HG02981 (cell line): ENCODE data around the gene FRMD4B.

Experiments used
- ATAC-seq: cut with Tn5 transposase; IDR thresholded peaks from one replicate; pipeline ENCODE4 v1.9.1; 2021; ENCODE audit warnings: mild to moderate bottlenecking, moderate library complexity; ENCODE audit not compliant: unreplicated experiment

Gene FRMD4B

DNA sequence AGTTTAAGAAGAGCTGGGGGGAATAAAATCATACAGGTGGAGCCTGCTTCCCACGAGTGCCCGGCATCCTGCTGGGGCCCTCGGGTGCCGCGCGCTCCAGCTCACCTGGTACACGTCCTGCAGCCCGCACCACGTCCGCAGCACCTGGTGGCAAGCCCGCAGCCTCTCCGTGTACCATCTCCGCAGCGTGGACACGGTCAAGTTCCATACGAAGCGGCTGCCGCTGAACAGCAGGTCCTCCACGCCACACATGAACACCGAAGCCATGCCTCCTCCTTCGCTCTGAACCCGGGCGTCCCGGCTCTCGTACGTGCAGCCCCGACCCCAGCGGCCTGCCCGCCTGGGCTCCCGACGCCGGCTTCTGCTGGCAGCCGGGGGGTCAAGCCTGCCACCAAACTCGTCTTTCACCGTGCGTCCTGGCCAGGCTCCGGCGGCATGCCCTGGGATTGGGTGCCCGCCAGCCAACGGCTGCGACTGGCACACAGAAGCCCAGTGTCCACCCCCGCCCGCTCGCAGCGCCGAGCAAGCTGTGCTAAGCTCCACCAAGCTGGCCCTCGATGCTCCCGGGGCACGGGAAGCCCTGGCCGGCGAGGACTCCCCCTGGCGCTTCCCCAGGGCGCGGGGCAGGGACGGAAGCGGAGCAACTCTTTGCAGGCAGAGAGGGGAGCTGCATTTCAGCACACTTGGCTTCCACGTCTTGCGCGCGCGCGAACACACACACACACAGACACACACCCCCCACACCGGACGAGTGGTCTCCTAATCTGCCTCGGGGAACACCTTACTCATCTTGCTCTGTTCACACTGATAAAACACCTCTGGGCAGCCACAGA, at the start of gene FRMD4B:
Gene FRMD4B, minus strand, starts transcription at position 366 of the 833 bp plus-strand sequence. Its CDS starts 99 bp downstream, at position 267.
- ATAC-seq, result no peak

DNA sequence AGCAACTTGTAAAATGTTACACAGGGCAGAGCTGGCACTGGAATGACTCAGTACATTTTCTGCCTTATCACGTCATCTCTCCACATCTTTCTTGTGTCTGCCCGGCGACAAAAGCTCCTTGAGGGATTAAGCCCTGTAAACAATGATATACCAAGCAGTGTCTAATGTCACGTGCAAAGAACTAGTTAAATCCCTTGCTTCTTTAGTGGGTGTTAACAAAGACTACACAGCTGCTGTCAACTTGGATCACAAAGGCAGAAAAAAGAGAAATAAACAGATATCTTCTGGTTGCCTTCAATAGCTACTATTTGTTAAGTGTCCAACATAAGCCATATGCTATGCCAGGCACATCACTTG, 48.1 kb upstream of the FRMD4B start:
- no peak for ATAC-seq

DNA sequence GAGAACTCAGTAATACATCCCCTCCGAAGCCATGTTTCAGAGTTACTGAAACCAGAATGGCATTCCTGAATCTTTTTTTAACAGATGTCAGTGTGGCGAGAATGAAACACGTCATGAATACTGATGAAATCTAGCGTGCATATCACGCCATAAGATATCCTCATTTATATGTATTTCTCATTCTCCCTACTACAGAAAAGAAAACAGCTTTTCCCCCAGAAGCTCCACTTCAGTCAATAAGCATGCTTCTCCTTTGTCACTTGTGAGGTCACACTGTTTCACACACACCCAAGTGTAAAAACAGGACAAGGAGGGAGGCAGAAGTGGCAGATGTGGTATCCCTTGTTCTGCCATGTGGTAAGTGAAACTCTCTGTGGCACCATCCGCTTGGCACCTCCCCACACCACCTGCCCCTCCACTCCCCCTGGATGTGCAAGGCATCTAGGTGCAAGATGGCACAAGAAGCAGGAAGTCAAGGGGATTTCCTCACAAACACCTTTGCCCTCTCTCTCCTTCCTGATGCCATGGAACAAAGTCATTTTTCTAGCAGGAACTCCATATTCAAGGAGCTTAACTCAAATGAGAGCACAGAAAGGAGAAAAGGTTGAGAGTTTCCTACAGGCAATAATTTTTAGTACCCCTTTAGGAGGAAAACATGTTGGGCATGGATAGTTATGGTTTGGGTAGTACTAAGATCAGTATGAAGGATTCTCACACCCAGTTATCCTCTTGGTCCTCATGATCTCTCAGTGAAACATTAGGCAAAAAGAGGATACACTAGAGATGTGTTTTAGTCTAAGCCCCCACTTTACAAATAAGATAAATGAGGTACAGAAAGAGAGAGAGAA, 47.5 kb upstream of the FRMD4B start:
- ATAC-seq, result no peak

DNA sequence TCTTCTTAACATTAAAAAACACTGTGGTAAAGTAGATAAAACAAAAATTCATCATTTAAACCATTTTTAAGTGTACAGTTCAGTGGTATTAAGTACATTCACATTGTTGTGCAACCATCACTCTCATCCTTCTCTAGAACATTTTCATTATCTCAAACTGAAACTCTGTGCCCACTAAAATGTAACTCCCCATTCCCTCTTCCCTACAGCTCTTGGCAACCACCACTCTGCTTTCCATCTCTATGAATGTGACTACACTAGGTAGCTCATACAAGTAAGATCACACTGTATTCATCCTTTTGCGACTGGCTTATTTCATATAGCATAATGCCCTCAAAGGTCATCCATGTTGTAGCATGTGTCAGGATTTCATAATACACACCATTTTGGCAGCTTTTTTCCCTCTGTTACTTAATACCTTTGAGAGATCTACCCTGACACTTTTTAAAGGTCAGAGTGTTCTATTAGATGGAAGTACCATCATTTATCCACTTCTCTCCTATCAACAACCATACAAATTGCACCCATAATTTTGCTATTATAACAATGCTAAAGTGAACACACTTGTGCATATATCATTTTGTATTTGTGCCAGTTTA, 42.9 kb upstream of the FRMD4B start:
- ATAC-seq, result no peak

DNA sequence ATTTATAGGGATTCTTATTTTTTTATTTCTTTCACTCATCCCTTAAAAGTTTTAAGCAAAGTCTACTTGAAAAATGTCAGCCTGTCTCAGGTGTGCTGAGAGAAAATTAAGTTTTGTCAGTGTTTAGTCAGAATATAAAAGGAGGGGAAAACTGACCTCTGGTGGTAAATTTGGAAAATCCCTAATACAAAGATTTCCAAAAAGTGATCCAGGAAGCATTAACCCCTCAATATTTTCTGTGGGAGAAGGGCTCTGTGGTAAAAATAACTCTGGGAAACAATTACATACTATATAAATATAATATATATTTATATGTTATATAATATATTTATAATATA, 41.0 kb upstream of the FRMD4B start:
- ATAC-seq, result no peak

DNA sequence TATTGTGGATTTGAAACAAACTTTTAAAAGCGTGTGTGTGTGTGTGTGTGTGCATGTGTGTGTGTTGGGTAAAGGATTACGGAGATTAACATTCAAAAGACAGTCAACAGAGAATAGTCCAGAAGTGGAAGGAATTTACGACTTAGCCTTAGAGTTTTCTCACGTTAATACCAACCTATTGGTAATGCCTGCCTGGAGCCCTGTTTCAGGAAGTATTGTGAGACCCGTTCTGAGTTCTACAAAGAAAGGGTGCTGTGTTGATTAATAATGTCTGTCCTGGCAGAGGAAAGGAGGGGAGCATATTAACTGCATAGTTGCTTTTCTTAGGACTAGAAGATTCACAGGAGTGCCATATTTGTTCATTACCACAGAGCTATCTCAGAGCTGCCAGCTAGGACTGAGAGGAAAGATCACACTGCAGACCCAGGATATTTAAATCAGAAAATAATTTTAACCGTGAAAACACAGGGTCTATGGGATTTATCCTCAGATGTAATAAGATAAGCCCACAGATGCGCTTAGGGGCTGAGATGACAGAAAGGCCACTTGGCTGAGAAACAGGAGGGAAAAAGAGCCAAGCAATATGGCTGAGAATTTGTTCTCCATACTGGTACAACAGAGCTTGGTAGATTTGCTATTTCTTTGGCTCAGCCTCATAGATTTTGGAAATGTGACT, 40.5 kb upstream of the FRMD4B start:
- ATAC-seq, result no peak

DNA sequence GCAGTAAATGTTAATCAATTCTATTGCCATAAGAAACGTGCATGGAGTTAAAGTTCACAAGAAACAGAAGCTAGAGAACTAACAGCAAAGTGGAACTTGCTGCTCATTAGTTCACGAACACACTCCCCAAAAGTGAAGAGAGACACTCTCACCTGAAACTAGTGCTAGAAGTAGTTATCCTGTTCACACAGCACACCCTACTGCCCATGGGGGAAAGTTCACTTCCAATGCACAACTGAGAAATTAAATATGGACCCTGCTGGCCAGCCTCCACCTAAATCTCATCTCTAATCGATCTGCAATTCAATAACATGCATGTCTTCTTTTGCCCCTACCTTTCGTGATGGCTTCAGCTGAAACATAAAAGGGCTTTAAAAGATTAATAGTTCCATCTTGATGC, 39.4 kb upstream of the FRMD4B start:
- peak; percentile 77 for ATAC-seq

DNA sequence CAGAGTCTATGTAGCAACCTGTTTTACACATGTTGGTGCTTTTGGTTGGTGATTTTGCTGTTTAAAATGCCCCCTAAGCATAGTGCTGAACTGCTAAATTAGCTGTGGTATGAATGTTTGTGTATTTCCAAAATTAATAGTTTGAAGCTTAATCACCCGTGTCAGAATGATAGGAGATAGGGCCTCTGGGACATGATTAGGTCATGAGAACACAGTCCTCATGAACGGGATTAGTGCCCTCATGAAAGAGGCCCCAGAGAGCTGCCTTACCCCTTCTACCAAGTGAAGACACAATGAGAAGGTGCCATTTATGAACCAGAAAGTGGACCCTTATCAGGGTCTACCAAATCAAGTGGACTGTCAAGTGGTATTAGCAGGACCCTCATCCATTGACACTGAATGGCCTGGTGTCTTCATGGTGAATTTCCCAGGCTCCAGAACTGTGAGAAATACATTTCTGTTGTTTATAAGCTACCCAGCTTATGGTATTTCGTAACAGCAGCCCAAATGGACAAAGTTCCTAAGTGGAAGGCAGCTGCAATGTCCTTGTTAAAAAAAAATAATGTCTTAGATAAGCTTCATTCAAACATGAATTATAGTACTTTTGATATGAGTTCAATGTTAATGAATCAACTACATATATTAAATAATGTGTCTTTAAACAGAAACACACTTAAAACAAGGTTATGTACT, 37.7 kb upstream of the FRMD4B start:
- no peak for ATAC-seq

DNA sequence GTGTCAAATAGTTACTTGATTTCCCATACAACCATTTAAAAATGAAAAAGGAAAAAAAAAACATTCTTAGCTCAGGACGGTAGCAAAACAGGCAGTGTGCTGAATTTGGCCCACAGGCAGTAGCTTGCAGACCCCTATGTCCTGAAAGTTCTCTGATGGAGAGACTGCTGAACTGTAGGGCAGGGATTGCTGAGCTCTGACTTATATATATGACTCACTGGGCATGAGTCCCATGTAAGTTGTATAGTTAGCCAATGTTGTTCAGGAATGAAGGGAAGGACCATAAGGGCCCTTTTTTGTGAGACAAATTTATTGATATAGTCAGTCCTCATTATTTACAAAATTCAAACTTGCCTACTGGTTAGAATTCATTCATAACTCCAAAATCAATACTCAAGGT, 36.9 kb upstream of the FRMD4B start:
- ATAC-seq, result no peak

DNA sequence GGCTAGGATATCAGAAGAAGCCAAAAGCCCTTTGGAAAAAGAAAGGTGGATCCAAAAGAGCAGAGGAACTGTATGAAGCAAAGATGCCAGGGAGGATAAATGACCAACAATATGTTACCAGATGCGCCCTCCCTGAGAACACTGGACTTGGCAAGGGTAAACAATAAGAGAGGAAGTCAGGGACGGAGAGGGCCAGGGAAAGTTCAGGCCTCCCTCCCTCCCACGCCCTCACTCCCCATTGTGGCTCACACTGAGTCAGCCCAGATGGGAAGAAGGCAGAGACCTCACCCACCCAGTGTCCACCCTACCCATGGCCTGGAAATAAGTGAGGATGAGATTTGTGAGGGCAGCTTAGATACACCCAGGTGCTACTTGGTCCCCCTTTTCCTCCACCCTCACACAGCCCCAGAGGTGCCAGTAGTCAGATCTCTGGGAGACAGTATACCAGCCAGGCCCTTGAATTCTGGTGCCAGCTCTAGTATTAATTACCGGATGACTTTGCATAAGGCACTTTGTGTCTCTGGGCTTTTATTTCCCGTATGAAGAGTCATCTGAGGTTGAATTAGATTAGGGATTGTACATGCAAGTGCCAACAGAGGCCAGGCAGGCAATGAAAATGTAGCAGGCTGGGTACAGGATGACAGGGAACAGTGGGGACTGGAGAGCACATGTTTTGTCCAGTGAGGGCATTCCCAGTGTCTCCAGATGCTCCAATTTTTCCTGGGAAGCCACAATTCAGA, 35.1 kb upstream of the FRMD4B start:
- no peak for ATAC-seq

DNA sequence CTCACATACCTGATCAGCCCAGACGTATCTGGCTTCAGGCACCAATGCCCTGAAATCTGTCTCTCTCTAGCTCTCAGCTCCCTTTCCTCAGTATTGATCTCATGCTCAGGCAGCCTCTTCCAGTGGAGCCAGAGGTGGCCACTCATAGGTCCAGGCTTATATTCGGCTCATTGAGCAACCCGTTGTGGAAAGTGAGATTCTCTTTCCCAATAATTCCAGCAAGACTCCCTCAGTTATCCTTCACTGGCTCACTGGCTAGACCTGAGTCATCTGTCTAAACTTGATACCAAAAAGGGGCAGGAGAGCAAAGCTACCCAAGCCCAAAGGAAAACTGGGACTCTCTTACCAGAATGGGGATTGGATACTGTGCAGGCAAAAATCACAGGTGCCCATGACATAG, 33.4 kb upstream of the FRMD4B start:
- no peak for ATAC-seq

DNA sequence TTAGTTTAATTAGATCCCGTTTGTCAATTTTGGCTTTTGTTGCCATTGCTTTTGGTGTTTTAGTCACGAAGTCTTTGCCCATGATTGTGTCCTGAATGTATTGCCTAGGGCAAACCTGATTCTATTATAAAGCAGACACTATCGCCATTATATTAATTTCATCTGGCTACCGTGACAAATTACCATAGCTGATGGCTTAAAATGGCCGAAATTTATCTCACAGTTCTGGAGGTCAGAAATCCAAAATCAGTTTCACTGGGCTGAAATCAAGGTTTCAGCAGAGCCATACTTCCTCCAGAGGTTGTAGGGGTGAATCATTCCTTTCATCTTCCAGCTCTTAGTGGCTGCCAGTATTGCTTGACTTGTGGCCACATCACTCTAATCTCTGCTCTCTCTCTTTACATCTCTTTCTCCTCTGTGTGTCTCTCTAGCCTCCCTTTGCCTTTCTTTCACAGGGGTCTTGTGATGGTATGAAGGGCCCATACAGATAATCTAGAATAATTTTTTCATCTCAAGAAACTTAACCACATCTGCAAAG, 31.7 kb upstream of the FRMD4B start:
- ATAC-seq, result no peak

DNA sequence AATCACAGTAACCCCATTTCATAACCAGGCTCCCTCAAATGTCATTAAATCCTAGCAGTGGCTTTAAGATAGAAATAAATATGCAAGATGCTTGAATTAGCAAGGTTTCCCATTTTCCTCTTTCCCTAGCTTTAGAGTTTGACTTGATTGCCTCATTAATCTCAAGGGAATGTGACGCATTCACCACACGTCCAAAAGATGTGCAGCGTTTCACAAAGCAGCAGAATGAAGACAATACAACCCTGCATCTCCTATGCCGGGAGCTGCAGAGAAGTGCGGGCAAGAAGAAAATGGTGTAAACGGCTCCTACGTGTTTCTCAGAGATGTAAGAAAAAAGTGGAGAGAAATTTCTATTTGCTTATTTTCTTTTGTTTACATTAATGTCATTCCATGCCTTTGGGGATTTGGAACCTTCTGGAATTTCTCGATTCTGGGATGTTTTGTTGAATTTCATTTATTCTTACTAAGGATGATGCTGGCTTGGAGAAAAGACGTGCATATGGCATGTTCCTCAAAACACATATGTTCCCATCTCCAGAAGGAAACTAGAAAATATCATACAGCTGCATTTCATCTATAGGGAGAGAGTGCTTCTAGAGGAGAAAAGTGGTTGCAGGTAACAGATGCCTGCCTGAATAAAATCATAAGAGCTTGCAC, 27.8 kb upstream of the FRMD4B start:
- ATAC-seq, result no peak

DNA sequence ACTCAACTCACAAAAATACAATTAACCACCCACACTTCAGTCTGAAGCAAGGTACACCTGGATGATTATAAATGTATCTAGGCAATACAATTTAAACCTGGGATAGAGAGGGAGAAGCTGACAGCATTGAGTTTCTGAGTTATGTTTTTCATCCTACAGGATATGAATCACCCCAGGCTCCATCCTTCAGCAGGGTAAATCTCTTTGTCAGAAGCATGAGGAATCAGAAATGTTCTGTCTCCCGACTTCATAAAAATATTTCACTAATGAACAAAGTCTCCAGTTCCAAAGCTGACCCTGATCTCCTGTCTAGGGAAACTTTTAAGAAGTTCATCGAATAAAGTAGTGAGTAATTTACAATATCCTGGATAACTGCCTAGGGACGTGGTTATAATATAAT, 25.5 kb upstream of the FRMD4B start:
- ATAC-seq, result no peak

DNA sequence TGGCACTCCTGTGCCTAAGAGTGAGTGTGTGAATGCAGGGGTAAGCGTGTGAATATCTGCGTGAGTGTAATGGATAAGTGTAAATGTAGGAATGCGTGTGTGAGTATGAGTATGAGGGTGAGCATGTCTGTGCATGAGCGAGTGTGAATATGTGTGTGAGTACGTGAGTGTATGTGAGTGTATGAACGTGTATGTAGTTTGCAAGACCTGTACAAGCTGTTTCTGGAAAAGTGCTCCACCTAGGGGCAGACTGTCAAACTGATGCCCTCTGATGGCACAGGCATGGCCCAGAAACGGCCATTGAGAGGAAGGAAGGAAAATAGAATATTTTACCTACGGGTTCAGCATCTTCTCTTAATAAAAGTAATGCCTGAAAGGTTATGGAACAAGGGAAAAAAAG, 24.4 kb upstream of the FRMD4B start:
- ATAC-seq, result peak; percentile 99

DNA sequence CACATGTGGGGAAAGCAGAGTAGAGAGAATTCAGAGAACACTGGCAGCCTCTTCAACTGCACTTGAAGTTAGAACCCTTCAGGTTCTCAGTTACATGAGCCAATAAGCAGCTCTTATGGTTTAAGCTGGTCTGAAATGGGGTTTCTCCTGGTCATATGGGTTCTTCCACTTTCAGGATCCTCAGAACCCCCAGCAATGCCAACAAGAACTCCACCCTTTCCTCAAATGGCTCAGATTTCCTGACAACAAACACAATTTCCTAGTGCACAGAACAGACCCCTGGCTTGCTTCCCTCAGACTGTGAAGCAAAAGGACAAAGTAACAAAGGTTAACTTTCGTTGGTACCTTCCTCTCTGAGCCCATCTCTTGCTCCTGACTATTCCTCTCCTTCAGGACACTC, 23.9 kb upstream of the FRMD4B start:
- no peak for ATAC-seq

DNA sequence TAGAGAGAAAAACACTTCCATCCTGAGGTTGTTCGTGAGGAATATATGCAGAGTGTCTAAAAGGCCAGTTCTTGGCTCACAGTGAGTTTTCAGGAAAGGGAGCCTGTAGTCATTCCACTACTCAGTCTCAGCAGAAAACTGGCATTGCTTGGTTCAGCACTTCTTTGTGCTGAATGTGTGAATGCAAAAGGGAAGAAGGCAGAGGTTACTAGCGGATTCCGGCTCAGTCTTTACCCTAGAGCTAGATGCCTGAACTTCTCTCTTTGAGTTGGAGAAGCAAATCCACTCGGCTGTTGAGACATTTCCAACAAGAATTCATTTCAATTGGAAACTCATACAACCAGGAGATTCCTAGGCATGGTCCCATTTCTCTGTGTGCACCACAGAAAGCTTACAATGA, 23.1 kb upstream of the FRMD4B start:
- no peak for ATAC-seq

DNA sequence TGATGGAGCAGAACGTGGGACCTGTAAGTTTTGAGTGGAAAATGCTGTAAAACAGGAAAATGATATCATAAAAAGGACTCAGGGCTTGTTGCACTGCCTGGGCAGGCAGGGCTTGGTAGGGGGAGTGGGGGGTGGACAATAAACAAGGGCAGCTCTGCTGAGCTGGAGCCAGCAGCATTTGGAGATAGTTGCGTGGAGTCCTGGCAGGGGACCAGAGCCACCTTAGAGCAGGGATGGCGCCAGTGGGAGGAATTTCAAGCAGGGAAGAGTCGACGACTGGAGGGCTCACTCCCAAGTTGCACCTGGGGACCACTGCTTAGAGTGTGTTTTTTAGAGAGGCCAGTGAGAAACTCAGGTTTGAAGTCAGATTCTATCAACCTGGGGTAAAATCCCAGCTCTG, 22.7 kb upstream of the FRMD4B start:
- ATAC-seq, result no peak

DNA sequence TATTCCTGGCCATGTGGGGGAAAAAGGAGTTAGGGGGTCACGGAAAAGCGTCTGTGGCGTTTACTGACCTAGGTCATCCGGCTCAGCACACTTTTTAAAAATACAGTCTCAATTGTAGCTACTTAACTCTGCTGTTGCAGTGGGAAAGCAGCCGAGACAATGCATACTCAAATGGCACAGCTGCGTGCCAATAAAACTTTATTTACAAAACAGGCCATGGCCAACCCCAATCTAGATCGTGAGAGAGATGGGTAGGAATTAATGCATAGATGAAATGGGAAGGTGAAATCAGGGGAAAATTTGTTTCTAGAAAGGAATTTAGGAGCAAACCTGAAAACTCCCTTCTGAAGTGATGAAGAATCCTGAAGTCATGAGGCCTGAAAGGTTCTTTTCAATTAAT, 22.0 kb upstream of the FRMD4B start:
- no peak for ATAC-seq
